Activated T-cell treated with anti-CD3 and anti-CD28 coated beads for 4 hours (primary cell): ENCODE data around the gene TAS1R3.
A peak's percentile ranks its signal among the peaks of the same experiment; 100 is the strongest.

ENCODE experiments used
- DNase-seq: peaks from one replicate; pipeline ENCODE4 v3.0.0-alpha.2; 2020

The TAS1R3 gene

GRCh38 chr1:1371746-1372711 lies 40.9 kb downstream of the TAS1R3 start:
- peak; percentile 67 for DNase-seq

DNA sequence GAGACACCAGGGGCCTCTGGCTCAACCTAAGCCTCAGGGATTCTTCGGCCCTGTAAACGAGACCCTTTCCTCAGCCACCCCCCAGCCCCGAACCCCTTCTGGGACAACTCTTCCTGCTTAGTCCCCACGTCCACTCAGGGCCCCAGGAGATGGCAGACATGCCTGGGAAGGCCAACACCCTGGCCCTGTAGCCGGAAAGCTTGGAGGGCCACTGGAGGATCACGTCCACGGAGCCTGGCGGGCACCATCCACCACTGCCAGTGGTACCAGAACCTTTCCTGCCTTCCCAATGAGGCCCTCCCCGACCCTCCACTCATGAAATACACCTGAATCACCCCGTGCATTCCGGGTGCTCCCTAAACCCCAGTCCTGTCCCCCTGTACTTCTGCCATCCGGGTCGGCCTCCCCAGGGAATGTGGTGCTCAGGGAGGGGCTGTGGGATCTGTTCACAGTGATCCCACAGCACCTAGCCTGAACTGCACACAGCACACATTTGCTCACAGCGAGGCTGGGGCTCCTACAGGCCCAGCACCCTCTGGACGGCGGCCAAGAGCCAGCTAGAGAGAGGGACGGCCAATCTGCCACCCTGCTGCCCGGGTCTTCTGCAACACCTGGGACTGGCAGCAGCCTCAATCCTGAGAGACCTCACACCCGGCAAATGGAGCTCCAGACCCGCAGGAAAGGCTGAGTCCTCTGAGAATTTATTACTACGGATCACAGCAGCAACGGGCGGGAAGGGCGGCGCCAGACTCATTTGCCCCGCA lies 42.2 kb downstream of the TAS1R3 start:
- no peak for DNase-seq

DNA sequence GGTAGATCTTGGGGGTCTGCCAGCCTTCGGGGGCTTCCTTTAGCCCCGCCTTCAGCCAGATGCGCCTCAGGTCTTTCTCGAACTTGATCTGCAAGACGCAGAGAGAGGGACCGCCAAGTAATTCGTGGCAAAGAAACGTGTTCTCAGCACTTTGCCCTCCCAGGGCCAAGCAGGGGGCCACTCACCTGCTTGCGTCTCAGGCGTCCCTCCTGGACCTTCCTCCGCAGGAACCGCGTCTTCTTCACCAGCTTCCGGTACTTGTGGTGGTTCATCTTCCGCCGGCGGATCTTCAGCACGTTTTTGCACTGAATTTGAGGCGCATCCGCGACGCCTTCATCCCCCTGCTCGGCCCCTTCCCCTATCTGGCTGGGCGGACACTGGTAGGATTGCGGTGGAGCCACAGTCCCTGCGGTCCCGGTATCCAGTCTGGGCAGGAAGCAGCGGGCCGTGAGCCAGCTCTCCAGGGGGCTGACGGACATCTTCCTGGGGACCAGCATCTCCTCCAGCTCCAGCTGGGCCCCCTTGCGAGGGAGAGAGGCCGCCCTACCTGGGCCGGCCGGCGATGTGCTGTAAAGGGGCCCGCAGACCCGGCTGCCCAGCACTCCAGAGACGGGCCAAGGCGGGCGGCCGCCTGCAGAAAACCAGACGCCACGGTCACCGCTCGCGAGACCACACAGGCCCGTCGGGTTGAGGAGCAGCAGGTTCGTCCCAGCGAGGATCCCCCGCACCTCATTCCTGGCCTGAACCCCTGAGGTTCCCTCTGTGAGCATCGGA lies 42.9 kb downstream of the TAS1R3 start:
- DNase-seq, result no peak

GRCh38 chr1:1374589-1374928 lies 43.5 kb downstream of the TAS1R3 start:
- no peak for DNase-seq

- DNase-seq, result peak; percentile 88
Observed at GRCh38 chr1:1374929-1375662, 44.0 kb downstream of the TAS1R3 start, which contains the start of gene AURKAIP1. Gene AURKAIP1 (minus strand): TSS chr1:1375207. CDS start chr1:1374756, 451 bp downstream.

DNA sequence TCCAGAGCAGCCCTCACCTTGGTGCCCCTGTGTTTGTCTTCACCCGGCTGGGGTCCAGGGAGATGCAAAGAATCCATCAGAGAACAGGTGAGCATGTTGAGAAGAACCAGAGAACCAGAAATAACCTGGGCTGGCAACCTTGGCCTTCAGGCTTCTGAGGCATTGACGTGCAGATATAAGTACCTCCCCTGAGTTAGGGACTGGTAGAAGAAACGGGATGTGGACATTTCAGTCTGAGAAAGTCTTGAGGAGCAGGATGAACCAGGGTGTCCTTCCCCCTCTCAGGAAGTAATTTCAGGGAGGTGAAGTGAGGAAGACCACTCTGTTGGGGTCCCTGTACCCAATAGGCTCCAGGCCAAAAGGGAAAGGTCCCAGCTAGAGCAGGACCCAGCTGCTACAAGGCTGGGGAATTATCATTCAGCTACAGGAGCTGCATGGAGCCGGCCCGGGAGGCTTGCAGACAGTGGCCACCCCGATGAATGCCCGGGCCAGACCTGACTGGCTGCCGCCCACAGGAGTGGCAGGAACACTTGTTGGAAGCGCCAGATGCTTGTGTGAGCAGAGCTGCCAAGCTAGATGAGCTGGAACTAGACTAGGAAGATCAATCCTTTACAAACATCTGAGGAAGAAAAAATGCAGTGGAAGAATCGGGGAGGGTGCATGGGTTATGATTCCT lies 45.6 kb downstream of the TAS1R3 start:
- DNase-seq, result no peak

DNA sequence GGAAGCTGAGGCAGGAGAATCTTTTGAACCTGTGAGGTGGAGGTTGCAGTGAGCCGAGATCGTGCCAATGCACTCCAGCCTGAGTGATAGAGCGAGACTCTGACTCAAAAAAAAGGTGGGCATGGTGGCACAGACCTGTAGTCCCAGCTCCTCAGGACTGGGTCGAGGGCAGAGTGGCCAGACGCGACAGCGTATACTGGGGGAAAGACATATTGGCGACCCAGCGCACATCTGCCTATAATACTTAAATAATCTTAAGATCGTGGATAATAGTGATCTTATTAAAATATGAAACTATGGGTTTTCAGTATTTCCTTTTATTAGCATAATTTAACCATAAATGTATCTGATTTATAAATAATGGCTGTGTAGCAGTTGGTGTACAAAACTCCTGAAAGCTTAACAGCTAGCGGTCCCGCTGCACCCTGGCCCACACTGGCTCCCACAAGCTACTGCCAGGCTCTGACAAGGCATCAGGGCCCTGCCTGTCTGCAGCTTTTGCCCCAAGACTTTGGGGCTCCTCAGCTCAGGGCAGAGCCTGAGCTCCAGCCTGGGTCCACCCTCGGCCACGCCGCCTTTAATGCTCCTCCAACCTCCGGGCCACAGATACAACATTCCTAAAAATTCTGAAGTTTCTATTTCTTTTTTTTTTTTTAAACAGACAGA lies 46.6 kb downstream of the TAS1R3 start:
- no peak for DNase-seq

GRCh38 chr1:1380860-1381259 lies 49.8 kb downstream of the TAS1R3 start:
- no peak for DNase-seq

- DNase-seq, result no peak
Observed at GRCh38 chr1:1381294-1381693, 50.2 kb downstream of the TAS1R3 start.
